Measurements from ENCODE around the gene TMUB1.

DNA sequence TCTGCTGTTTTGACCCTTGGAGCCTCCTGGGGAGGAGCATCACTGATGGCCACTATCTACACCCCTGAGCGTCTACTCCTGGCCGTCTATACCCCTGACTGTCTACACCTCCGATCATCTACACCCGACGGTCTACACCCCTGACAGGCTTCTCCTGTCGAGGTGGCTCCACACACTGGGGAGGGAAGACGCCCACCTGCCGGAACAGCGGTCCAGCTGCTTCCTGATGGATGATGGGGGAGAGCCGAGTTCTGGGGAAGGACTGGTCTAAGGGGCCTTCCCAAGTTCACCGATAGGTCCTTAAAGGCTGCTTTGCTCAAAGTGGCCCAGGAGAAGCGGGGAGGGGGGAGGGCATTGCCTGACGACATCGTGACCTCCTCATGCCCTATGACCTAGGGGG, 44.9 kb upstream of the TMUB1 start:
- TF ChIP-seq POLR2A (IDR thresholded peaks at IDR 0.05) (no peak), POLR2AphosphoS5 (IDR thresholded peaks at IDR 0.05) (no peak)
- TF ChIP-seq, protein P1, sequence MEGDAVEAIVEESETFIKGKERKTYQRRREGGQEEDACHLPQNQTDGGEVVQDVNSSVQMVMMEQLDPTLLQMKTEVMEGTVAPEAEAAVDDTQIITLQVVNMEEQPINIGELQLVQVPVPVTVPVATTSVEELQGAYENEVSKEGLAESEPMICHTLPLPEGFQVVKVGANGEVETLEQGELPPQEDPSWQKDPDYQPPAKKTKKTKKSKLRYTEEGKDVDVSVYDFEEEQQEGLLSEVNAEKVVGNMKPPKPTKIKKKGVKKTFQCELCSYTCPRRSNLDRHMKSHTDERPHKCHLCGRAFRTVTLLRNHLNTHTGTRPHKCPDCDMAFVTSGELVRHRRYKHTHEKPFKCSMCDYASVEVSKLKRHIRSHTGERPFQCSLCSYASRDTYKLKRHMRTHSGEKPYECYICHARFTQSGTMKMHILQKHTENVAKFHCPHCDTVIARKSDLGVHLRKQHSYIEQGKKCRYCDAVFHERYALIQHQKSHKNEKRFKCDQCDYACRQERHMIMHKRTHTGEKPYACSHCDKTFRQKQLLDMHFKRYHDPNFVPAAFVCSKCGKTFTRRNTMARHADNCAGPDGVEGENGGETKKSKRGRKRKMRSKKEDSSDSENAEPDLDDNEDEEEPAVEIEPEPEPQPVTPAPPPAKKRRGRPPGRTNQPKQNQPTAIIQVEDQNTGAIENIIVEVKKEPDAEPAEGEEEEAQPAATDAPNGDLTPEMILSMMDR (IDR thresholded peaks at IDR 0.05), result no peak
